ENCODE data around the gene BCOR.
A peak's percentile ranks its signal among the peaks of the same experiment; 100 is the strongest.

The BCOR gene

DNA sequence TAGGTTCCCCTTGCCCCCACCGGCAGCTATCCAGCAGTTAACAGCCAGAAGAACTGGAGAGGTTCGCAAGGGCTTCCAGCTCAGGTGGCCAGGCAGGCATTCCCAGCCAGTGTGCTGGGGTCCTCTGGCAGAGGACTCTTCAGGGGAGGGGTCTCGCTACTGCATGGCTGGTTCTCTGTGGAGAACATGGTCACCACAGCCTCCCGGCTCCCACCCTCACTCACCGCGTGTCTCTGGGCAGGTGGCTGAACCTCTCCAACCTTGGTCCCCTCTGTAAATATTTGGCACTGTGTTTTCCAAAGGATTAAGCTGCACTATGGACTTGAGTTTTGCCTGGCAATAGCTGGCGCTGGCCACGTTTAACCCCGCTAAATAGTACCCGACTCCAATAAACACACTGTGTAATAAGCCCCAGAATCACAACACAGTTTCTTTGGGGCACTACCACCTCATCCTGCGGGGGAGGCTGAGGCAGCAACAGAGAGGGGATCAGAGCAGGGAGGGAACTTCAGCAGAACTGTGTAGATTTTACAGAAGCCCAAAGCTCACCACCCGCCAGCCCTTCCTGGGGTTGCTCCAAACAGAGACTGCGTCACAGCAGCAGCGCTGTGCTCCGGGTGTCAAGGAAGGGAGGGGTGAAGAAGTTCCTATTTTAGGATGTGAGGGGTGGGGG is 15.2 kb downstream of the BCOR start:
- Histone ChIP-seq H3K9ac (ENCODE audit: low read length) (no peak overlapping the region), H3K27ac (ENCODE audit: low read depth, low read length) (no peak overlapping the region), H3K4me3 (ENCODE audit: low read depth, low read length) (peak overlapping the region; percentile 62; the same call in 1 of the 2 replicates), H3K36me3 (ENCODE audit: control insufficient read depth, insufficient read depth, low read length) (peaks cover 9% of the 10 kb centered on the region), H3K27me3 (ENCODE audit: control insufficient read depth, insufficient read depth, low read length) (peaks cover 50% of the 10 kb centered on the region), H3K4me1 (ENCODE audit: control insufficient read depth, insufficient read depth, low read length) (peaks cover 78% of the 10 kb centered on the region), H3K9me3 (ENCODE audit: control insufficient read depth, insufficient read depth, low read depth, low read length) (no peaks in the 10 kb centered on the region; the same call in 1 of the 2 replicates)

- Histone ChIP-seq H3K9me3 (ENCODE audit: control insufficient read depth, insufficient read depth, low read depth, low read length) (no peaks in the 10 kb centered on the region; the same call in 1 of the 2 replicates), H3K9ac (ENCODE audit: low read length) (no peak overlapping the region), H3K36me3 (ENCODE audit: control insufficient read depth, insufficient read depth, low read length) (peaks cover 18% of the 10 kb centered on the region), H3K4me1 (ENCODE audit: control insufficient read depth, insufficient read depth, low read length) (peaks cover 77% of the 10 kb centered on the region), H3K4me3 (ENCODE audit: low read depth, low read length) (no peak overlapping the region), H3K27me3 (ENCODE audit: control insufficient read depth, insufficient read depth, low read length) (peaks cover 41% of the 10 kb centered on the region), H3K27ac (ENCODE audit: low read depth, low read length) (no peak overlapping the region)
These were observed 16.1 kb downstream of the BCOR start for GRCh38 chrX:40081679-40082068.

GRCh38 chrX:40080894-40081678 is 16.7 kb downstream of the BCOR start:
- Histone ChIP-seq H3K27ac (ENCODE audit: low read depth, low read length) (no peak overlapping the region), H3K27me3 (ENCODE audit: control insufficient read depth, insufficient read depth, low read length) (peaks cover 35% of the 10 kb centered on the region), H3K4me3 (ENCODE audit: low read depth, low read length) (no peak overlapping the region), H3K36me3 (ENCODE audit: control insufficient read depth, insufficient read depth, low read length) (peaks cover 24% of the 10 kb centered on the region), H3K9me3 (ENCODE audit: control insufficient read depth, insufficient read depth, low read depth, low read length) (no peaks in the 10 kb centered on the region; the same call in 1 of the 2 replicates), H3K9ac (ENCODE audit: low read length) (no peak overlapping the region), H3K4me1 (ENCODE audit: control insufficient read depth, insufficient read depth, low read length) (peaks cover 76% of the 10 kb centered on the region)

GRCh38 chrX:40079572-40079971 is 18.2 kb downstream of the BCOR start:
- Histone ChIP-seq H3K9me3 (ENCODE audit: control insufficient read depth, insufficient read depth, low read depth, low read length) (peaks cover 5% of the 10 kb centered on the region; the same call in 1 of the 2 replicates), H3K36me3 (ENCODE audit: control insufficient read depth, insufficient read depth, low read length) (peaks cover 36% of the 10 kb centered on the region), H3K4me3 (ENCODE audit: low read depth, low read length) (no peak overlapping the region), H3K9ac (ENCODE audit: low read length) (no peak overlapping the region), H3K27ac (ENCODE audit: low read depth, low read length) (no peak overlapping the region), H3K27me3 (ENCODE audit: control insufficient read depth, insufficient read depth, low read length) (peaks cover 20% of the 10 kb centered on the region), H3K4me1 (ENCODE audit: control insufficient read depth, insufficient read depth, low read length) (peaks cover 60% of the 10 kb centered on the region)

DNA sequence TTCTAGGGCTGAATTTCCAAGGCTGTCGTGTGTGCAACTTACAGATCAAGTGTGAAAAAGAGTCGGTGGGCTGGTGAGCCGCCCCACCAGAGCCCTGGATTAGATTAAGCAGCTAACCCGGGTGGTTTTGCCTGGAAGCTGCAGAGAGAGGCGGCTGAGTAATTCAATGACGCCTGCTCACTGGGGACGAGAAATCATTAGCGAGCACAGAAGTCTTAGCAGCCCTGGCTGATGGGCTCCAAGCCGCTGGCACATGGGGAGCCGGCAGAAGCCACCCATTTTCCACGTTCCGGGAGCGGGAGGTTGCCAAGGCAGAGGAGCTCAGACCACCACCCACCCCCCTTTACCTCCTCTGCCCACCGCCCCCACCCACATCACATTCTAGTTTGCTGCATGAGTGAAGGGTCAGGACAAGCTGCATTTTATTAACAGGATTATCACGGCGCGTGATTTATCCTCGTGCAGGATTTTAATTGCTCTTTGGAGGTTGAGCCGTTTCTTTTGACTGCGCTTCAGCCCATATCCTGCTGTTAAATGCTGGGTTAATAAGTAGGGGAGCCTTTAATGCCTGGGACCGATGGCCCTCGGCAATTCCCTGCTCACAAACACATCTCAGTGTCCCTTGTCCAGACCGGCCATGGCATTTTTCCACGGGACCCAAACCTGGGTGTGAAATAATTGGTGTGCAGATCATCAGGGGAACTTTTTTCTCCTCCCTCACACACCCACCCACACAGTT is 19.1 kb downstream of the BCOR start:
- peaks cover 5% of the 10 kb centered on the region; the same call in 1 of the 2 replicates for H3K9me3 ChIP-seq (ENCODE audit: control insufficient read depth, insufficient read depth, low read depth, low read length)
- H3K4me1 ChIP-seq (ENCODE audit: control insufficient read depth, insufficient read depth, low read length): peaks cover 54% of the 10 kb centered on the region
- H3K9ac ChIP-seq (ENCODE audit: low read length): no peak overlapping the region
- no peak overlapping the region for H3K4me3 ChIP-seq (ENCODE audit: low read depth, low read length)
- H3K27ac ChIP-seq (ENCODE audit: low read depth, low read length): no peak overlapping the region
- peaks cover 11% of the 10 kb centered on the region for H3K27me3 ChIP-seq (ENCODE audit: control insufficient read depth, insufficient read depth, low read length)
- peaks cover 45% of the 10 kb centered on the region for H3K36me3 ChIP-seq (ENCODE audit: control insufficient read depth, insufficient read depth, low read length)

DNA sequence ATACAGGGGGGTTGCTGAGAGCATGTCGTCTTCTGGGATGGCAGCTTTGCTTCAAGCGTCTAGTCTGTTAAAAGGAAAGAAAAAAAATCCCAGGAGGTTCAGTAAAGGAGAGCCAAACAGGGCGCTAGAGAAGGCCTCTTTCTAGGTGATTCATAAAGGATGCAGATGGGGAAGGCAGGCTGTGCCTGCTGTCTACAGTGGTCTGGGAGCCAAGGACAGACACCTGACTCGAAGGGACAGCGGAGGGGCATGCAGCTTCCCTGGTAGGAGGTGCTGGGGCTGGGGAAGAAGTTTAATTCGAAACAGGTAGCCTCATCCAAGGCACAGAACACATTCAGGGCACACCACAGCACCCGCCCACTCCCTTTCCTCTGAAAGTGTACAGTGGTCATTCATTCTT is 19.9 kb downstream of the BCOR start:
- Histone ChIP-seq H3K27me3 (ENCODE audit: control insufficient read depth, insufficient read depth, low read length) (peaks cover 8% of the 10 kb centered on the region; the same call in 1 of the 2 replicates), H3K4me1 (ENCODE audit: control insufficient read depth, insufficient read depth, low read length) (peaks cover 54% of the 10 kb centered on the region), H3K9me3 (ENCODE audit: control insufficient read depth, insufficient read depth, low read depth, low read length) (peaks cover 5% of the 10 kb centered on the region; the same call in 1 of the 2 replicates), H3K4me3 (ENCODE audit: low read depth, low read length) (no peak overlapping the region), H3K9ac (ENCODE audit: low read length) (no peak overlapping the region), H3K36me3 (ENCODE audit: control insufficient read depth, insufficient read depth, low read length) (peaks cover 53% of the 10 kb centered on the region), H3K27ac (ENCODE audit: low read depth, low read length) (no peak overlapping the region)

DNA sequence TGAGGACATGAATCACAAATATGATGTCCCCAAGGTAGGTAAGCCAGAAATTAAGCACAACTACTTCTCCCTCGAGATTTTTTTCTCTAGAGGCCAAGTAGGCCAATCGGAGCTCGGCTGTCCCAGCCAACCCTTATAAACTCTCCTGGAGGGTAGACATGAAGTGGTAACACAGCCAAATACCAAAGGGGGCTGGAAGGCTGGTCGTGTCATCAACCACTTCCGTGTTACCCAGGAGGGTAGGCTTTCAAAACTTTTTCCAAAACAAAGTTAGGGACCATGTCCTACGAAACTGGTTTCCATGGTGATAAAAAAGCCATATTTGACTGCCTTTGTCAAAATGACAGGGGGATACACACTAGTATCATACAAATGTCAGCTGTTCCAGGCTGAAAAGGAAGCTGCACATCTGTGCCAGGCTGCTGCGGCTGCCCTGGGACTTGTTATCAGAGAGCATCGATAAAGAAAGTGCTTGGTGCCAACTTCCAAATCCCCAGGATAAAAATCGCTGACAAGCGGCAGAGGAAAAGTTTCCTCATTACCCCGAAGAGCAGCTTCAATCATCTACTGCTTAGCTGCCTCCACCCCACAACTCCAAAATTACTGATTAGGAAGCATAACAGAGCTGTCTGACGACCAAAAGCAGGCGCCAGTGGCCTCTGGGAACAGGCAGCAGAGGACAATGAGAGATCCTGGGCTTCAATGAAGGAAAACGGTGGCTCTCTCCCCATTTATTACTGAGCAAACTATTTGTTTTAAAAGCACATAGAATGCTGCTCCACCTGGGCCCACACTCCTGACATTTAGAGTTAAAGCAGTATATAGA is 20.8 kb downstream of the BCOR start:
- H3K4me1 ChIP-seq (ENCODE audit: control insufficient read depth, insufficient read depth, low read length): peaks cover 45% of the 10 kb centered on the region
- H3K36me3 ChIP-seq (ENCODE audit: control insufficient read depth, insufficient read depth, low read length): peaks cover 62% of the 10 kb centered on the region
- H3K4me3 ChIP-seq (ENCODE audit: low read depth, low read length): no peak overlapping the region
- H3K27me3 ChIP-seq (ENCODE audit: control insufficient read depth, insufficient read depth, low read length): no peaks in the 10 kb centered on the region
- H3K9ac ChIP-seq (ENCODE audit: low read length): no peak overlapping the region
- H3K9me3 ChIP-seq (ENCODE audit: control insufficient read depth, insufficient read depth, low read depth, low read length): peaks cover 5% of the 10 kb centered on the region; the same call in 1 of the 2 replicates
- no peak overlapping the region for H3K27ac ChIP-seq (ENCODE audit: low read depth, low read length)

DNA sequence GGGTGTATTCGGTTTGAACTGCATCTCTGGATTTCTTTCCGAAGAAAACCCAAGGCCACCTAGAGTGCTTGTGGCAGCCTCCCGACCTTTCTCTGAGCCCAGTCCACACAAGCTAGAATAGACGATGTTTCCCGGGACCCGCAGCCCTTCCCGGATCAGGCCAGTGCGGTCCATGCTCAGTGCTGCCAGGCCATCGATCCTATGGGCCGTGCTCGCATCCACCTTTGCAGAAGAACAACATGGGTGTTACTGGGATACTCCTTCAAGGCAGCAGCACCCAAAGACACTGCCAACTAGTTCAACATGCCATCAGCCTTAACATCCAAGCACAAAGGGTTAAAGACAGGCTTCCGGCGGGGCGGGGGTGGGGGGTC is 22.8 kb downstream of the BCOR start:
- H3K36me3 ChIP-seq (ENCODE audit: control insufficient read depth, insufficient read depth, low read length): peaks cover 82% of the 10 kb centered on the region
- no peak overlapping the region for H3K4me3 ChIP-seq (ENCODE audit: low read depth, low read length)
- no peak overlapping the region for H3K27ac ChIP-seq (ENCODE audit: low read depth, low read length)
- H3K9me3 ChIP-seq (ENCODE audit: control insufficient read depth, insufficient read depth, low read depth, low read length): peaks cover 5% of the 10 kb centered on the region; the same call in 1 of the 2 replicates
- H3K4me1 ChIP-seq (ENCODE audit: control insufficient read depth, insufficient read depth, low read length): peaks cover 33% of the 10 kb centered on the region
- no peak overlapping the region for H3K9ac ChIP-seq (ENCODE audit: low read length)
- H3K27me3 ChIP-seq (ENCODE audit: control insufficient read depth, insufficient read depth, low read length): no peaks in the 10 kb centered on the region

GRCh38 chrX:40074080-40074958 is 23.4 kb downstream of the BCOR start:
- Histone ChIP-seq H3K4me1 (ENCODE audit: control insufficient read depth, insufficient read depth, low read length) (peaks cover 27% of the 10 kb centered on the region), H3K9me3 (ENCODE audit: control insufficient read depth, insufficient read depth, low read depth, low read length) (peaks cover 5% of the 10 kb centered on the region; the same call in 1 of the 2 replicates), H3K27ac (ENCODE audit: low read depth, low read length) (no peak overlapping the region), H3K36me3 (ENCODE audit: control insufficient read depth, insufficient read depth, low read length) (peaks cover 85% of the 10 kb centered on the region), H3K27me3 (ENCODE audit: control insufficient read depth, insufficient read depth, low read length) (no peaks in the 10 kb centered on the region), H3K4me3 (ENCODE audit: low read depth, low read length) (no peak overlapping the region), H3K9ac (ENCODE audit: low read length) (no peak overlapping the region)
